ENCODE data around the gene ADARB1.

The ADARB1 gene

GRCh38 chr21:45222001-45222400, 147.6 kb downstream of the ADARB1 start:
- TF ChIP-seq PATZ1 (CRISPR knock-in tag; IDR thresholded peaks at IDR 0.05; ENCODE audit: borderline replicate concordance) (no peak), TSHZ2 (CRISPR knock-in tag; IDR thresholded peaks at IDR 0.05) (no peak), POU6F1 (CRISPR knock-in tag; IDR thresholded peaks at IDR 0.05; ENCODE audit: borderline replicate concordance, low read depth) (no peak), CSDC2 (CRISPR knock-in tag; IDR thresholded peaks at IDR 0.05) (no peak), ISL1 (CRISPR knock-in tag; IDR thresholded peaks at IDR 0.05) (no peak), ZC3H10 (CRISPR knock-in tag; IDR thresholded peaks at IDR 0.05) (no peak), RARB (CRISPR knock-in tag; IDR thresholded peaks at IDR 0.05) (no peak), CREB5 (CRISPR knock-in tag; IDR thresholded peaks at IDR 0.05; ENCODE audit: low read depth) (no peak)
- ATAC-seq, result no peak

- no peak for ATAC-seq
- TF ChIP-seq ZC3H10 (CRISPR knock-in tag; IDR thresholded peaks at IDR 0.05) (no peak), PATZ1 (CRISPR knock-in tag; IDR thresholded peaks at IDR 0.05; ENCODE audit: borderline replicate concordance) (no peak), ISL1 (CRISPR knock-in tag; IDR thresholded peaks at IDR 0.05) (no peak), ZNF8 (CRISPR knock-in tag; IDR thresholded peaks at IDR 0.05) (no peak), PPARA (CRISPR knock-in tag; IDR thresholded peaks at IDR 0.05; ENCODE audit: borderline replicate concordance) (no peak), CSDC2 (CRISPR knock-in tag; IDR thresholded peaks at IDR 0.05) (no peak), ZNF70 (CRISPR knock-in tag; IDR thresholded peaks at IDR 0.05) (no peak)
Measured at GRCh38 chr21:45223236-45224185, 149.1 kb downstream of the ADARB1 start.

GRCh38 chr21:45224189-45224938, 150.0 kb downstream of the ADARB1 start:
- ATAC-seq, result no peak
- TF ChIP-seq SNAI2 (CRISPR knock-in tag; IDR thresholded peaks at IDR 0.05), result no peak
- no peak for TF ChIP-seq TOX (CRISPR knock-in tag; IDR thresholded peaks at IDR 0.05; ENCODE audit: borderline replicate concordance)
- TF ChIP-seq ZNF565 (CRISPR knock-in tag; conservative IDR thresholded peaks at IDR 0.05; ENCODE audit: low read depth), result no peak
- no peak for TF ChIP-seq TCF4 (CRISPR knock-in tag; IDR thresholded peaks at IDR 0.05; ENCODE audit: borderline replicate concordance)
- no peak for TF ChIP-seq ARNTL (CRISPR knock-in tag; IDR thresholded peaks at IDR 0.05; ENCODE audit: borderline replicate concordance, low read depth)
